ENCODE data around the gene CXCL8. TPM values are rescaled to one million over a fixed set of nuclear protein-coding genes. Genes with fewer than 3 reads are reported as not detected.

The CXCL8 gene
- total RNA-seq, 1 donor, result 5.8 TPM

- DNase-seq (ENCODE audit: insufficient read length, low spot score, missing footprints), result no peak
- peak overlapping the region; percentile 45 for H3K4me2 ChIP-seq (ENCODE audit: insufficient read depth, low read length)
- H3K4me3 ChIP-seq (ENCODE audit: insufficient read depth, low read length), result no peak overlapping the region
- H3K27ac ChIP-seq (ENCODE audit: low read depth, low read length), result peak overlapping the region; percentile 79
- H3K79me2 ChIP-seq (ENCODE audit: insufficient read depth, low read length), result no peaks in the 10 kb centered on the region
- H3K4me1 ChIP-seq (ENCODE audit: insufficient read depth, low read length), result peaks cover 45% of the 10 kb centered on the region
- TF ChIP-seq, protein P1, sequence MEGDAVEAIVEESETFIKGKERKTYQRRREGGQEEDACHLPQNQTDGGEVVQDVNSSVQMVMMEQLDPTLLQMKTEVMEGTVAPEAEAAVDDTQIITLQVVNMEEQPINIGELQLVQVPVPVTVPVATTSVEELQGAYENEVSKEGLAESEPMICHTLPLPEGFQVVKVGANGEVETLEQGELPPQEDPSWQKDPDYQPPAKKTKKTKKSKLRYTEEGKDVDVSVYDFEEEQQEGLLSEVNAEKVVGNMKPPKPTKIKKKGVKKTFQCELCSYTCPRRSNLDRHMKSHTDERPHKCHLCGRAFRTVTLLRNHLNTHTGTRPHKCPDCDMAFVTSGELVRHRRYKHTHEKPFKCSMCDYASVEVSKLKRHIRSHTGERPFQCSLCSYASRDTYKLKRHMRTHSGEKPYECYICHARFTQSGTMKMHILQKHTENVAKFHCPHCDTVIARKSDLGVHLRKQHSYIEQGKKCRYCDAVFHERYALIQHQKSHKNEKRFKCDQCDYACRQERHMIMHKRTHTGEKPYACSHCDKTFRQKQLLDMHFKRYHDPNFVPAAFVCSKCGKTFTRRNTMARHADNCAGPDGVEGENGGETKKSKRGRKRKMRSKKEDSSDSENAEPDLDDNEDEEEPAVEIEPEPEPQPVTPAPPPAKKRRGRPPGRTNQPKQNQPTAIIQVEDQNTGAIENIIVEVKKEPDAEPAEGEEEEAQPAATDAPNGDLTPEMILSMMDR (IDR thresholded peaks at IDR 0.05; ENCODE audit: extremely low read depth, low read depth, low read length), result no peak
- H4K20me1 ChIP-seq (ENCODE audit: insufficient read depth, low read length), result no peaks in the 10 kb centered on the region
- no peaks in the 10 kb centered on the region for H3K27me3 ChIP-seq (ENCODE audit: insufficient read depth, low read length)
- H2AFZ ChIP-seq (ENCODE audit: low read length), result no peak overlapping the region
- no peaks in the 10 kb centered on the region for H3K9me3 ChIP-seq (ENCODE audit: low read depth, low read length)
- no peaks in the 10 kb centered on the region for H3K36me3 ChIP-seq (ENCODE audit: insufficient read depth, low read length)
These were observed 18.5 kb upstream of the CXCL8 start for GRCh38 chr4:73721909-73722308.

DNA sequence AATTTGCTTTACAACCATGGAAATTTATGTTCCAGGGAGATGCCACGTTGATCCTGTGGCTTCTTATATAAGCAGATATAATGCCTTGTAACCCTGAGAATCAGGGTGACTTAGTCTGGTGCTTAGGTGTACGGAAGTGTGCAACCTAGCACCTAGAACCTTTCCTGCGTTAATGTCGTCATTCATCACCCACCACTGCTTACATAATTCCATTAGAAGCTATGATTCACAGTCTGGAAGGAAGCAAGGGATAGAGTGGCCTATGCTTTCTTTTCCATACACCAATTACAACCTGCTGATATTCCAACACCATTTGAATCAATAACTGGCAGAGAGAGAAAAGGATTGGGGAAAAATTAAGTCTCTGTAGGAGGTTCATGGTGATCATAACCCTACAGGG lies 17.3 kb upstream of the CXCL8 start:
- peaks cover 45% of the 10 kb centered on the region for H3K4me1 ChIP-seq (ENCODE audit: insufficient read depth, low read length)
- no peaks in the 10 kb centered on the region for H3K27me3 ChIP-seq (ENCODE audit: insufficient read depth, low read length)
- H3K4me3 ChIP-seq (ENCODE audit: insufficient read depth, low read length), result no peak overlapping the region
- DNase-seq (ENCODE audit: insufficient read length, low spot score, missing footprints), result no peak
- no peak overlapping the region for H3K27ac ChIP-seq (ENCODE audit: low read depth, low read length)
- H3K79me2 ChIP-seq (ENCODE audit: insufficient read depth, low read length), result no peaks in the 10 kb centered on the region
- no peaks in the 10 kb centered on the region for H3K9me3 ChIP-seq (ENCODE audit: low read depth, low read length)
- H3K4me2 ChIP-seq (ENCODE audit: insufficient read depth, low read length), result no peak overlapping the region
- no peak overlapping the region for H2AFZ ChIP-seq (ENCODE audit: low read length)
- H3K36me3 ChIP-seq (ENCODE audit: insufficient read depth, low read length), result no peaks in the 10 kb centered on the region
- TF ChIP-seq, protein P1 (IDR thresholded peaks at IDR 0.05; ENCODE audit: extremely low read depth, low read depth, low read length), result no peak
- no peaks in the 10 kb centered on the region for H4K20me1 ChIP-seq (ENCODE audit: insufficient read depth, low read length)

DNA sequence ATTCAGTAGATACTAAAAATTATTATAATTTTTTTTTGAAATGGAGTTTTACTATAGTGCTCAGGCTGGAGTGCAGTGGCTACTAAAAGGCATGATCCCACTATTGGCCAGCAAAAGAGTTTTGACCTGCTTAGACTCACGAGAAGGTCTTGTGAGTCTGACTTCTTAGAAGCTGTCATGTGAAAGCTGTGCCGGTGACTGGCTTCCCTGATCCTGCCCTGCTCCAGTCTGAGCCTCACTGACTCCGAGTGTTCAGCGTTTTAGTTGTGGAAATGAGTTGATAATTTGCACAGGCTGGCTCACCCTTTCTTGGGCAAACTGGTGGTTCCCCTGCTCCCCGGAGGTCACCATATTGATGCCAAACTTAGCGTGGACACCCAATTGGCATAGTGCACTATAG lies 16.4 kb upstream of the CXCL8 start:
- TF ChIP-seq, protein P1 (IDR thresholded peaks at IDR 0.05; ENCODE audit: extremely low read depth, low read depth, low read length), result no peak
- no peak overlapping the region for H2AFZ ChIP-seq (ENCODE audit: low read length)
- H3K9me3 ChIP-seq (ENCODE audit: low read depth, low read length), result no peaks in the 10 kb centered on the region
- no peak for DNase-seq (ENCODE audit: insufficient read length, low spot score, missing footprints)
- H3K4me3 ChIP-seq (ENCODE audit: insufficient read depth, low read length), result no peak overlapping the region
- H3K79me2 ChIP-seq (ENCODE audit: insufficient read depth, low read length), result no peaks in the 10 kb centered on the region
- H4K20me1 ChIP-seq (ENCODE audit: insufficient read depth, low read length), result no peaks in the 10 kb centered on the region
- H3K36me3 ChIP-seq (ENCODE audit: insufficient read depth, low read length), result no peaks in the 10 kb centered on the region
- H3K27ac ChIP-seq (ENCODE audit: low read depth, low read length), result no peak overlapping the region
- H3K4me2 ChIP-seq (ENCODE audit: insufficient read depth, low read length), result no peak overlapping the region
- peaks cover 38% of the 10 kb centered on the region for H3K4me1 ChIP-seq (ENCODE audit: insufficient read depth, low read length)
- H3K27me3 ChIP-seq (ENCODE audit: insufficient read depth, low read length), result no peaks in the 10 kb centered on the region

DNA sequence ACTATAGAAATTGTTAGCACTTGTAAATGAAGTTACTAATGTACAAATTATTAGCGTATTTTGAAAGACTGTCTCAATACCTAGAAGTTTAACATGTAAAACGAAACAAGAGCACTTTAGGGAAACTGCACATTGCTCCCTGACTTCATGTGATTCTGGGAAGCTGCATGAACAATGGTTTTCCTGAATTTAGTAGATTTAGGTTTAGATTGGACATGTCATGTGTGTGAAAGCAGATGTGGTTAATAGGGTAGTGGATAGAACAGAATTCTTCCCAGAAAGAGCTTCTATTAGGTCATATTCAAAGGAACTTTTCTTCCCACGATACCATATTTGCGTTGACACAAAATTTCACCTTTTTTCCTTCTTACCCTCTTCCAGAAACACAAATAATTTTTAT lies 14.9 kb upstream of the CXCL8 start:
- H3K9me3 ChIP-seq (ENCODE audit: low read depth, low read length), result no peaks in the 10 kb centered on the region
- H3K4me1 ChIP-seq (ENCODE audit: insufficient read depth, low read length), result peaks cover 35% of the 10 kb centered on the region
- peak overlapping the region; percentile 66 for H3K27ac ChIP-seq (ENCODE audit: low read depth, low read length)
- TF ChIP-seq, protein P1 (IDR thresholded peaks at IDR 0.05; ENCODE audit: extremely low read depth, low read depth, low read length), result no peak
- H3K4me3 ChIP-seq (ENCODE audit: insufficient read depth, low read length), result no peak overlapping the region
- DNase-seq (ENCODE audit: insufficient read length, low spot score, missing footprints), result no peak
- no peaks in the 10 kb centered on the region for H4K20me1 ChIP-seq (ENCODE audit: insufficient read depth, low read length)
- H3K4me2 ChIP-seq (ENCODE audit: insufficient read depth, low read length), result no peak overlapping the region
- no peaks in the 10 kb centered on the region for H3K36me3 ChIP-seq (ENCODE audit: insufficient read depth, low read length)
- H3K27me3 ChIP-seq (ENCODE audit: insufficient read depth, low read length), result no peaks in the 10 kb centered on the region
- H2AFZ ChIP-seq (ENCODE audit: low read length), result no peak overlapping the region
- H3K79me2 ChIP-seq (ENCODE audit: insufficient read depth, low read length), result no peaks in the 10 kb centered on the region

All from osteoblast (primary cell).